Stimulated activated CD8-positive, alpha-beta memory T cell treated with anti-CD3 and anti-CD28 coated beads, Interleukin-15, amount 100 ng/mL, for 4 hours (primary cell): Measurements from ENCODE around the gene ACBD5.
"Not testable (repeated sequence)": the region's sequence is repeated elsewhere in the genome, so short reads cannot be mapped to it uniquely, and the experiment has no call there.

ENCODE experiments used
- DNase-seq, 2 donors: peaks; one replicate each; pipeline ENCODE4 v3.0.0-alpha.2; 2020; ENCODE audit warnings: low read depth in 2 of 2

ACBD5 gene

GRCh38 chr10:27241652-27242472 lies 1.3 kb upstream of the ACBD5 start:
- DNase-seq, result peak; percentile 66 to 77

- no peak for DNase-seq
Measured at GRCh38 chr10:27241010-27241651, 534 bp upstream of the ACBD5 start.

GRCh38 chr10:27237531-27237930 lies 3.1 kb downstream of the ACBD5 start:
- DNase-seq, result not testable (repeated sequence)

- DNase-seq, result not testable (repeated sequence)
Measured at GRCh38 chr10:27236589-27237128, 3.9 kb downstream of the ACBD5 start.

GRCh38 chr10:27235706-27236105 lies 4.9 kb downstream of the ACBD5 start:
- DNase-seq, result no peak

GRCh38 chr10:27230022-27230421 lies 10.6 kb downstream of the ACBD5 start:
- DNase-seq, result no peak

- DNase-seq, result no peak
Measured at GRCh38 chr10:27225642-27226257, 14.8 kb downstream of the ACBD5 start.

GRCh38 chr10:27225011-27225590 lies 15.5 kb downstream of the ACBD5 start:
- no peak for DNase-seq

GRCh38 chr10:27223964-27224363 lies 16.6 kb downstream of the ACBD5 start:
- DNase-seq, result no peak

GRCh38 chr10:27207350-27207749 lies 33.2 kb downstream of the ACBD5 start:
- no peak for DNase-seq

- DNase-seq, result no peak
Measured at GRCh38 chr10:27203806-27204205, 36.8 kb downstream of the ACBD5 start.

- DNase-seq, result no peak
Measured at GRCh38 chr10:27197980-27198620, 42.5 kb downstream of the ACBD5 start.

- DNase-seq, result no peak
Measured at GRCh38 chr10:27192284-27192683, 48.3 kb downstream of the ACBD5 start.

- no peak for DNase-seq
Measured at GRCh38 chr10:27190508-27190907, 50.1 kb downstream of the ACBD5 start.

GRCh38 chr10:27188897-27189296 lies 51.7 kb downstream of the ACBD5 start:
- DNase-seq, result no peak

GRCh38 chr10:27188259-27188658 lies 52.3 kb downstream of the ACBD5 start:
- DNase-seq, result no peak

- no peak for DNase-seq
Measured at GRCh38 chr10:27169849-27170248, 70.7 kb downstream of the ACBD5 start.

GRCh38 chr10:27158421-27158820 lies 82.2 kb downstream of the ACBD5 start:
- DNase-seq, result no peak

- no peak for DNase-seq
Measured at GRCh38 chr10:27157150-27157549, 83.4 kb downstream of the ACBD5 start.

GRCh38 chr10:27156566-27156965 lies 84.0 kb downstream of the ACBD5 start:
- DNase-seq, result not testable (repeated sequence)

- peak; percentile 87 to 89 for DNase-seq
Measured at GRCh38 chr10:27155066-27155754, 85.4 kb downstream of the ACBD5 start, which contains the start of gene MASTL. Gene MASTL (plus strand): TSS chr10:27155352. CDS start chr10:27155427, 75 bp downstream.
